GM12872 (cell line): Measurements from ENCODE around the gene GBA2.

Experiments
- CTCF ChIP-seq: IDR thresholded peaks from 3 replicates; pipeline ENCODE4 v1.5.1; 2011; ENCODE audit warnings: low read depth, mild to moderate bottlenecking, low read length, moderate library complexity; ENCODE audit not compliant: insufficient read depth

Gene GBA2

GRCh38 chr9:35697486-35697885 is 51.5 kb downstream of the GBA2 start:
- no peak for TF ChIP-seq CTCF

GRCh38 chr9:35696520-35697215 is 52.4 kb downstream of the GBA2 start:
- TF ChIP-seq CTCF = peak; percentile 99

DNA sequence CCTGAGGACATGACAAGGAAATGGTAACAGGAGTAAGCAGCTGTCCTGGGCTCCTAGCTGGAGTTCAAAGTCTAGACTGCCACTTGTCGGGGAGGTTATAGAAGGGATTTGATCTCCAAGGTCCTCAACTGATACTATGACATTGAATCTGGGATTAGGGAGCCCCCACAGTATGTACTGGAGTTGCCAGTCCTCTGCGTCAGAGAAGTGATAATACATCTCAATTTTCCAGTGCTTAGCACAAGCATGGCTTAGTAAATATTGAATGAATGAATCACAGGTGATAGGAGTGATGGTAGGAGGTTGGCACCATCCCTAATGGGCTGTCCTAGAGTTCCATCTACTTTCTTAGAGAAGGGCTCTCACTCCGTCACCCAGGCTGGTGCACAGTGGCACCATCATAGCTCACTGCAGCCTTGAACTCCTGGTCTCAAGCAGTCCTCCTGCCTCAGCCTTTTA is 53.1 kb downstream of the GBA2 start:
- TF ChIP-seq CTCF = no peak

- no peak for TF ChIP-seq CTCF
These were observed 57.2 kb downstream of the GBA2 start for GRCh38 chr9:35691757-35692301.

- no peak for TF ChIP-seq CTCF
These were observed 57.7 kb downstream of the GBA2 start for GRCh38 chr9:35691334-35691650.

- no peak for TF ChIP-seq CTCF
These were observed 58.3 kb downstream of the GBA2 start for GRCh38 chr9:35690614-35691333.

GRCh38 chr9:35690294-35690613 is 58.8 kb downstream of the GBA2 start:
- no peak for TF ChIP-seq CTCF
